CD14-positive monocyte (primary cell): Measurements from ENCODE around the gene CTDNEP1. TPM values are rescaled to one million over a fixed set of nuclear protein-coding genes. Genes with fewer than 3 reads are reported as not detected.

Source experiments
- DNase-seq, 3 donors: peaks; one replicate each; pipeline ENCODE4 v3.0.0-alpha.2; 2011 to 2022
- H2AFZ ChIP-seq: 2 replicates; pipeline ENCODE4 v1.6.0; 2012; ENCODE audit warnings: mild to moderate bottlenecking, low read depth, low read length, inconsistent platforms; ENCODE audit not compliant: insufficient read depth, poor library complexity, severe bottlenecking
- H3K27ac ChIP-seq, 2 donors: 1 replicate in 1 of 2; 2 replicates in 1 of 2; pipeline ENCODE4 v1.5.1; 2012 to 2013; ENCODE audit warnings: low read length in 2 of 2, control low read depth in 1 of 2, inconsistent platforms in 1 of 2, low read depth in 1 of 2, mild to moderate bottlenecking in 1 of 2
- H3K27me3 ChIP-seq, 2 donors: one replicate each; pipeline versions ENCODE4 v1.6.0 to v1.6.1; 2011 to 2013; ENCODE audit warnings: low read length in 2 of 2; ENCODE audit not compliant: control insufficient read depth in 2 of 2, insufficient read depth in 2 of 2
- H3K36me3 ChIP-seq, 2 donors: replicated peaks in 1 of 2; 1 replicate in 1 of 2; 2 replicates in 1 of 2; pipeline versions ENCODE4 v1.5.1 to v1.6.1; 2012 to 2013; ENCODE audit warnings: low read length in 2 of 2, control low read depth in 1 of 2, inconsistent platforms in 1 of 2, mild to moderate bottlenecking in 1 of 2; ENCODE audit not compliant: insufficient read depth in 2 of 2, control insufficient read depth in 1 of 2
- H3K4me1 ChIP-seq, 2 donors: 1 replicate in 1 of 2; 2 replicates in 1 of 2; pipeline versions ENCODE4 v1.5.1 to v1.6.1; 2012 to 2013; ENCODE audit warnings: low read length in 2 of 2, control low read depth in 1 of 2, inconsistent platforms in 1 of 2, mild to moderate bottlenecking in 1 of 2, moderate library complexity in 1 of 2; ENCODE audit not compliant: insufficient read depth in 2 of 2, control insufficient read depth in 1 of 2
- H3K4me2 ChIP-seq: replicated peaks from 2 replicates; pipeline ENCODE3; 2012; ENCODE audit warnings: low read length, moderate library complexity, mild to moderate bottlenecking; ENCODE audit not compliant: poor library complexity, severe bottlenecking; ENCODE audit errors: extremely low read depth
- H3K4me3 ChIP-seq, 3 experiments: fragments of 200-600 bp in 1 of 3; sonication (generic) in 1 of 3; replicated peaks in 1 of 3; 1 replicate in 2 of 3; 2 replicates in 1 of 3; pipeline ENCODE4 v1.5.1; 2011 to 2013; ENCODE audit warnings: low read length in 3 of 3, mild to moderate bottlenecking in 3 of 3, control low read depth in 2 of 3, low read depth in 2 of 3, inconsistent platforms in 1 of 3, moderate library complexity in 1 of 3
- H3K79me2 ChIP-seq: 2 replicates; pipeline ENCODE4 v1.6.0; 2012; ENCODE audit warnings: mild to moderate bottlenecking, control low read depth, inconsistent platforms, low read length, moderate library complexity; ENCODE audit not compliant: insufficient read depth
- H3K9ac ChIP-seq: 2 replicates; pipeline ENCODE4 v1.6.0; 2017; ENCODE audit warnings: low read length, mild to moderate bottlenecking; ENCODE audit not compliant: insufficient read depth, poor library complexity, severe bottlenecking
- H3K9me3 ChIP-seq, 2 donors: replicated peaks in 1 of 2; 1 replicate in 1 of 2; 2 replicates in 1 of 2; pipeline versions ENCODE4 v1.5.1 to v1.6.1; 2012 to 2013; ENCODE audit warnings: low read length in 2 of 2, control low read depth in 1 of 2; ENCODE audit not compliant: control insufficient read depth in 1 of 2, insufficient read depth in 1 of 2
- H4K20me1 ChIP-seq: 2 replicates; pipeline ENCODE4 v1.6.0; 2012; ENCODE audit warnings: mild to moderate bottlenecking, low read length, control low read depth, moderate library complexity; ENCODE audit not compliant: insufficient read depth
- H3K27ac Mint-ChIP-seq, 7 donors: one replicate each; pipeline ENCODE4 v1.8.0; 2020; ENCODE audit warnings: mild to moderate bottlenecking in 7 of 7, mixed read lengths in 7 of 7, moderate library complexity in 6 of 7, inconsistent platforms in 2 of 7
- H3K27me3 Mint-ChIP-seq, 3 donors: one replicate each; pipeline ENCODE4 v1.8.0; 2021 to 2022; ENCODE audit warnings: low read depth in 3 of 3, mild to moderate bottlenecking in 3 of 3, mixed read lengths in 3 of 3, moderate library complexity in 3 of 3, inconsistent platforms in 1 of 3
- H3K36me3 Mint-ChIP-seq, 2 donors: one replicate each; pipeline ENCODE4 v1.8.0; 2020; ENCODE audit warnings: mixed read lengths in 2 of 2, inconsistent platforms in 1 of 2, mild to moderate bottlenecking in 1 of 2
- H3K4me1 Mint-ChIP-seq: one replicate; pipeline ENCODE4 v1.8.0; 2020; ENCODE audit warnings: mild to moderate bottlenecking, mixed read lengths
- H3K4me3 Mint-ChIP-seq, 2 donors: one replicate each; pipeline ENCODE4 v1.8.0; 2020; ENCODE audit warnings: mild to moderate bottlenecking in 2 of 2, mixed read lengths in 2 of 2, moderate library complexity in 1 of 2
- H3K9me3 Mint-ChIP-seq, 7 donors: one replicate each; pipeline ENCODE4 v1.8.0; 2020 to 2022; ENCODE audit warnings: mixed read lengths in 7 of 7, mild to moderate bottlenecking in 6 of 7, moderate library complexity in 6 of 7, inconsistent platforms in 2 of 7
- WGBS: methylation state at CpG from one replicate; pipeline ENCODE4 v1.1.5; 2013; ENCODE audit warnings: missing lambda C conversion rate; ENCODE audit not compliant: insufficient coverage; 5-methylcytosine and 5-hydroxymethylcytosine counted together
- intact Hi-C, 2 donors: fragments of 100-400 bp; cut with micrococcal nuclease; formaldehyde crosslinking; loops; one replicate each; pipeline versions ENCODE4 v1.15.0 to v1.15.1; 2023
- polyA plus RNA-seq, 3 donors: library from polyadenylated mRNA; depleted of rRNA in 1 of 3; unstranded in 2 of 3; stranded (reverse) in 1 of 3; fragments of 300-500 nt in 2 of 3; fragments of >200 nt in 1 of 3; fragmentation: Illumina TruSeq in 2 of 3; gene quantifications; 1 replicate in 2 of 3; 2 replicates in 1 of 3; pipeline ENCODE4 v1.2.3, GENCODE V29; 2012 to 2021
- TF ChIP-seq, protein P1 (sequence below): fragments of 200-600 bp; IDR thresholded peaks from one replicate; pipeline ENCODE4 v1.8.0; 2022; ENCODE audit warnings: antibody characterized with exemption, mild to moderate bottlenecking

The CTDNEP1 gene
- polyA plus RNA-seq, 3 donors, result 29.5 to 198 (median 38.3) TPM

DNA sequence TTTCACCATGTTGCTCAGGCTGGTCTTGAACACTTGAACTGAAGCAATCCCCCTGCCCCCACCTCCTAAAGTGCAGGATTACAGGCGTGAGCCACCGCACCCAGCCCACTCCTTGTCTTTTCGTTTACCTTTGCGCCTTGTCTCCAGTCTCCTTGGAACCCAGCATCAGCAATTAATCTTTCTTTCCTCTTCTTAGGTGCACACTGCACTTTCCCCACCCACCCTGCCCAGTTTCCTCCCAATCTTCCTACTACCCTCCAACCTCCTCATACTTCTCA is 12.2 kb upstream of the CTDNEP1 start:
- H3K4me1 Mint-ChIP-seq, result peaks cover 42% of the 10 kb centered on the region
- H3K4me3 ChIP-seq, result peak overlapping the region in 2 of 3 experiments; percentile 39 to 81
- DNase-seq, result no peak
- no peaks in the 10 kb centered on the region for H3K79me2 ChIP-seq
- H3K9me3 Mint-ChIP-seq, result peaks cover 0 to 12% (median 9%) of the 10 kb centered on the region in 7 donors
- intact Hi-C loops, result no loop called here
- H3K4me2 ChIP-seq, result peak overlapping the region; percentile 97
- peaks cover 0 to 7% of the 10 kb centered on the region in 2 donors for H3K9me3 ChIP-seq
- peak overlapping the region; percentile 73 to 97 for H3K4me3 Mint-ChIP-seq
- no peak overlapping the region for H3K27ac ChIP-seq
- H3K4me1 ChIP-seq, result peaks cover 31 to 44% of the 10 kb centered on the region in 2 donors
- peaks cover 0 to 9% of the 10 kb centered on the region in 2 donors for H3K36me3 ChIP-seq
- no peak overlapping the region for H3K27ac Mint-ChIP-seq
- no peak overlapping the region for H3K9ac ChIP-seq
- TF ChIP-seq, protein P1, sequence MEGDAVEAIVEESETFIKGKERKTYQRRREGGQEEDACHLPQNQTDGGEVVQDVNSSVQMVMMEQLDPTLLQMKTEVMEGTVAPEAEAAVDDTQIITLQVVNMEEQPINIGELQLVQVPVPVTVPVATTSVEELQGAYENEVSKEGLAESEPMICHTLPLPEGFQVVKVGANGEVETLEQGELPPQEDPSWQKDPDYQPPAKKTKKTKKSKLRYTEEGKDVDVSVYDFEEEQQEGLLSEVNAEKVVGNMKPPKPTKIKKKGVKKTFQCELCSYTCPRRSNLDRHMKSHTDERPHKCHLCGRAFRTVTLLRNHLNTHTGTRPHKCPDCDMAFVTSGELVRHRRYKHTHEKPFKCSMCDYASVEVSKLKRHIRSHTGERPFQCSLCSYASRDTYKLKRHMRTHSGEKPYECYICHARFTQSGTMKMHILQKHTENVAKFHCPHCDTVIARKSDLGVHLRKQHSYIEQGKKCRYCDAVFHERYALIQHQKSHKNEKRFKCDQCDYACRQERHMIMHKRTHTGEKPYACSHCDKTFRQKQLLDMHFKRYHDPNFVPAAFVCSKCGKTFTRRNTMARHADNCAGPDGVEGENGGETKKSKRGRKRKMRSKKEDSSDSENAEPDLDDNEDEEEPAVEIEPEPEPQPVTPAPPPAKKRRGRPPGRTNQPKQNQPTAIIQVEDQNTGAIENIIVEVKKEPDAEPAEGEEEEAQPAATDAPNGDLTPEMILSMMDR, result no peak
- H3K36me3 Mint-ChIP-seq, result peaks cover 11 to 15% of the 10 kb centered on the region in 2 donors
- peaks cover 20 to 43% of the 10 kb centered on the region in 2 donors for H3K27me3 ChIP-seq
- peaks cover 44 to 81% (median 72%) of the 10 kb centered on the region in 3 donors for H3K27me3 Mint-ChIP-seq
- no peaks in the 10 kb centered on the region for H4K20me1 ChIP-seq
- 33% methylated on average over 2 of the region's 4 CpGs for WGBS
- H2AFZ ChIP-seq, result peak overlapping the region; percentile 71

DNA sequence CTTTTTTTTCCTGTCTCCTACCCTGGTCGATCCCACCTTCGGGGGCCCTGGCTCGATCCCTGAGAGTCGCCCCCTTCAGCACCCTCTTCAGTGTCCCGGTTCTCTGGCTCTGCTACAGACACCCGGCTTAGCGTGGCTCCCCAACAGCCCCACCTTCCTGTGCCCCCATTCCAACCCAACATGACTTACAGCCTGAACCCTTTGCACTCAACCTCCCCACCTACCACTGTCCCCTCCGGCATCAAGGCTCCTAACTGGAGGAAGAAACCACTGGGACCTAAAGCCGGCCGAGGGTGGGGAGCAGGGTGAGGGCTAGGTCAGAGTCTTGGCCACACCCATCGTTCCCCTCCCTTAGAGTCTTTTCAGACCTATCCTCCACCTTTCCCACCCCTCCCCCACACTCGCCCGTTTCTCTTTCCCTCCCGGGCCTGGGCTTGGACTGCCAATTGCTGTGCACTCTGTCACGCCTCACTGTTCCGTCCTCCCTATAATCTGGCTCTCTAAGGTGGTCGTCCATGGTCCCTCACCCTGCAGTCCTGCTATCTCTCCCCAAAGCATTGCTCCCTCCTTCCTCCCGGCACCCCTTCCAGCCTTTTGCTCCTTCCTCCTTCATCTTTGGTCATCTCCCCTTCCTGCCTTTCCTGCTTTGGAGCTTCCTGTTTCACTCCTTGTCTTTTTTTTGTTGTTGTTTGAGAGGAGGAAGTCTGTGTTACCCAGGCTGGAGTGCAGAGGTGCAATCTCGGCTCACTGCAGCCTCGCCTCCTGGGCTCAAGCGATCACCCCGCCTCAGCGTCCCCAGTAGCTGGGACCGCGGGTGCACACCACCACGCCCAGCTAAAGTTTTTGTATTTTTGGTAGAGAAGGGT is 11.6 kb upstream of the CTDNEP1 start:
- 1% methylated on average over 19 of the region's 26 CpGs for WGBS
- intact Hi-C loops, result no loop called here
- H3K27ac Mint-ChIP-seq, result peak overlapping the region in 3 of 7 donors; percentile 5 to 50 (median 19)
- Histone ChIP-seq H3K4me2 (peak overlapping the region; percentile 97), H3K4me1 (peaks cover 31 to 45% of the 10 kb centered on the region in 2 donors), H3K4me3 (peak overlapping the region; percentile 39 to 81 (median 42)), H3K79me2 (no peaks in the 10 kb centered on the region), H3K9ac (peak overlapping the region; percentile 28), H3K27me3 (peaks cover 20 to 43% of the 10 kb centered on the region in 2 donors), H3K27ac (no peak overlapping the region), H3K36me3 (peaks cover 5 to 15% of the 10 kb centered on the region in 2 donors), H3K9me3 (peaks cover 0 to 7% of the 10 kb centered on the region in 2 donors), H4K20me1 (no peaks in the 10 kb centered on the region), H2AFZ (peak overlapping the region; percentile 71)
- peaks cover 16 to 21% of the 10 kb centered on the region in 2 donors for H3K36me3 Mint-ChIP-seq
- peak overlapping the region; percentile 73 to 97 for H3K4me3 Mint-ChIP-seq
- peaks cover 44 to 79% (median 69%) of the 10 kb centered on the region in 3 donors for H3K27me3 Mint-ChIP-seq
- DNase-seq, result peak in 2 of 3 donors; percentile 49 to 50
- TF ChIP-seq, protein P1, result no peak
- H3K9me3 Mint-ChIP-seq, result peaks cover 0 to 12% (median 9%) of the 10 kb centered on the region in 7 donors
- peaks cover 44% of the 10 kb centered on the region for H3K4me1 Mint-ChIP-seq
